GM19438 (cell line): ENCODE measurements around the gene SSPN.

Source experiments
- ATAC-seq: cut with Tn5 transposase; IDR thresholded peaks from one replicate; pipeline ENCODE4 v1.9.1; 2021; ENCODE audit warnings: low read depth; ENCODE audit not compliant: unreplicated experiment

The SSPN gene

GRCh38 chr12:26255893-26256645 is 60.7 kb downstream of the SSPN start:
- no peak for ATAC-seq

- no peak for ATAC-seq
These were observed 69.0 kb downstream of the SSPN start for GRCh38 chr12:26264215-26264838.

- no peak for ATAC-seq
These were observed 70.2 kb downstream of the SSPN start for GRCh38 chr12:26265606-26266005.

- ATAC-seq: no peak
These were observed 71.5 kb downstream of the SSPN start for GRCh38 chr12:26266881-26267280.

GRCh38 chr12:26268841-26269561 is 73.6 kb downstream of the SSPN start:
- ATAC-seq: no peak

- no peak for ATAC-seq
These were observed 74.3 kb downstream of the SSPN start for GRCh38 chr12:26269562-26270284.

GRCh38 chr12:26271024-26271423 is 75.7 kb downstream of the SSPN start:
- no peak for ATAC-seq

- no peak for ATAC-seq
These were observed 76.6 kb downstream of the SSPN start for GRCh38 chr12:26271889-26272492.

- ATAC-seq: no peak
These were observed 77.5 kb downstream of the SSPN start for GRCh38 chr12:26272851-26273250.

GRCh38 chr12:26273811-26274210 is 78.4 kb downstream of the SSPN start:
- no peak for ATAC-seq

GRCh38 chr12:26274441-26275312 is 79.3 kb downstream of the SSPN start:
- peak; percentile 93 for ATAC-seq

- ATAC-seq: no peak
These were observed 80.1 kb downstream of the SSPN start for GRCh38 chr12:26275313-26276131.

- ATAC-seq: no peak
These were observed 81.3 kb downstream of the SSPN start for GRCh38 chr12:26276709-26277108.

GRCh38 chr12:26277506-26278246 is 82.3 kb downstream of the SSPN start:
- ATAC-seq: no peak

GRCh38 chr12:26278266-26278665 is 82.9 kb downstream of the SSPN start:
- no peak for ATAC-seq

- ATAC-seq: no peak
These were observed 83.3 kb downstream of the SSPN start for GRCh38 chr12:26278666-26279065.

- ATAC-seq: no peak
These were observed 83.7 kb downstream of the SSPN start for GRCh38 chr12:26279091-26279490.

GRCh38 chr12:26279908-26280307 is 84.5 kb downstream of the SSPN start:
- no peak for ATAC-seq
